IPS-20b (cell line): ENCODE measurements around the gene GNAL.
"Not testable (repeated sequence)": the region's sequence is repeated elsewhere in the genome, so short reads cannot be mapped to it uniquely, and the experiment has no call there.

Experiments
- H3K27ac ChIP-seq: one replicate; pipeline ENCODE4 v1.5.1; 2013; ENCODE audit warnings: low read length
- H3K27me3 ChIP-seq: 2 replicates; pipeline ENCODE4 v1.6.1; 2013; ENCODE audit warnings: mild to moderate bottlenecking, low read length, inconsistent platforms; ENCODE audit not compliant: insufficient read depth
- H3K36me3 ChIP-seq: 2 replicates; pipeline ENCODE4 v1.6.1; 2013; ENCODE audit warnings: low read depth, mild to moderate bottlenecking, inconsistent platforms, low read length, moderate library complexity; ENCODE audit not compliant: insufficient read depth
- H3K4me1 ChIP-seq: 2 replicates; pipeline ENCODE4 v1.6.1; 2013; ENCODE audit warnings: mild to moderate bottlenecking, control low read depth, inconsistent platforms, low read length, moderate library complexity; ENCODE audit not compliant: insufficient read depth
- H3K4me3 ChIP-seq: 2 replicates; pipeline ENCODE4 v1.5.1; 2013; ENCODE audit warnings: mild to moderate bottlenecking, low read length, inconsistent platforms
- H3K9ac ChIP-seq: 2 replicates; pipeline ENCODE4 v1.6.1; 2013; ENCODE audit warnings: low read depth, mild to moderate bottlenecking, inconsistent platforms, low read length, moderate library complexity
- H3K9me3 ChIP-seq: 2 replicates; pipeline ENCODE4 v1.6.1; 2013; ENCODE audit warnings: mild to moderate bottlenecking, low read depth, low read length, inconsistent platforms; ENCODE audit not compliant: insufficient read depth

Gene GNAL

DNA sequence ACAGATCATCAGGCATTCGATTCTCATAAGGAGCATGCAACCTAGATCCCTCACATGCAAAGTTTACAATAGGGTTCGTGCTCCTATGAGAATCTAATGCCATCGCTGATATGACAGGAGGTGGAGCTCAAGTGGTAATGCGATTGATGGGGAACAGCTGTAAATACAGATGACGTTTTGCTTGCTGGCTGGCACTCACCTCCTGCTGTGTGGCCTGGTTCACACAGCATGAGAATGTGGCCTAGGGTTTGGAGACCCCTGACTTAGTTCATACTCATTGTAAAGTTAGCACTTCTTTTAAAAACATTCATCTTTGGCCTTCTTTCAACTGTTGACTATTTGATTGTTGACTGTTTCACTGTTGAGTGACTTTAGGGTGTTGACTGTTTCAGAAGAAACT is 153.5 kb downstream of the GNAL start:
- H3K9ac ChIP-seq = no peak overlapping the region
- no peak overlapping the region for H3K4me3 ChIP-seq
- no peak overlapping the region for H3K27ac ChIP-seq

DNA sequence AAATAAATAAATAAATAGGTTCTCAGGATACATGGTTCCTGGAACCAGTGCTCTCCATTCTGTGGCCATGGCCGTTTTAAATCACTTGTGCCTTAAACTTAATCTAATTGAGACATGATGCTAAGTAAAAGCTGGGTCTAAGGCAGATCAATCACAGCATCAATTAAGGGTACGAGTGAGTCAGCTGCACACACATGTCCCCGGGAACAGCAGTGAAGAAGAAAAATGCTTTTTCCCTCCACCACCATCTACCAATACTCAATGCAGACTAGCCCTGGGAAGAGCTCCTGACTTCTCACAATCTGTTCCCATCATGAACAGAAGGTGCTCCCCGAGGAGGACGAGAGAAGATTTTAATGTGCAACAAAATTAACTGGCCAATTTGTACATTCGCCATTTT is 155.4 kb downstream of the GNAL start:
- no peaks in the 10 kb centered on the region for H3K27me3 ChIP-seq
- peaks cover 2% of the 10 kb centered on the region; the same call in 1 of the 2 replicates for H3K4me1 ChIP-seq
- no peaks in the 10 kb centered on the region for H3K36me3 ChIP-seq
- H3K9ac ChIP-seq = no peak overlapping the region
- no peak overlapping the region for H3K4me3 ChIP-seq
- no peaks in the 10 kb centered on the region for H3K9me3 ChIP-seq
- H3K27ac ChIP-seq = no peak overlapping the region

More for the DNA sequence above, 153.5 kb downstream of the GNAL start:
- no peaks in the 10 kb centered on the region for H3K27me3 ChIP-seq
- peaks cover 2% of the 10 kb centered on the region; the same call in 1 of the 2 replicates for H3K4me1 ChIP-seq
- H3K36me3 ChIP-seq = no peaks in the 10 kb centered on the region
- H3K9me3 ChIP-seq = no peaks in the 10 kb centered on the region

GRCh38 chr18:11845654-11846053 is 156.6 kb downstream of the GNAL start:
- H3K27ac ChIP-seq = no peak overlapping the region
- H3K9me3 ChIP-seq = no peaks in the 10 kb centered on the region
- no peak overlapping the region for H3K4me3 ChIP-seq
- H3K36me3 ChIP-seq = no peaks in the 10 kb centered on the region
- H3K9ac ChIP-seq = no peak overlapping the region
- no peaks in the 10 kb centered on the region for H3K27me3 ChIP-seq
- H3K4me1 ChIP-seq = peaks cover 10% of the 10 kb centered on the region; the same call in 1 of the 2 replicates

DNA sequence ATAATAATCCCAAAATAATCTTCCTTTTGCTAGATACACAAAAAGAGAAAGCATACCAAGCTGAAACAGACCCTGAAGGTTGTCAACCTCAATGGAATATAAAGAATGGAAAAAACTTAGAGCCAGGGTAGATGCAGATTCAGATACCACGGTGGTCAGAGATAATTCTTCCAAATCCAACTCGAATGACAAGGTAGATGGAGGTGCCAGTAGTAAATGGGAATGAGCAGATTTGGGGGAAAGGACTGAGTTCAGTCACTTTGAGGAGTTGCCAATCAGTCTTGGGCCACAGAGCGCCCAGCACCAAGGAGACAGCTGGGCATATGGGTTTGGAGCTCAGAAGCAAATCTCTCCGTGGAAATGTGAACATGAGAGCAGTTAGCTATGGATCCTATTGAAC is 158.7 kb downstream of the GNAL start:
- Histone ChIP-seq H3K4me1 (peaks cover 10% of the 10 kb centered on the region; the same call in 1 of the 2 replicates), H3K9ac (no peak overlapping the region), H3K9me3 (no peaks in the 10 kb centered on the region), H3K36me3 (no peaks in the 10 kb centered on the region), H3K27ac (no peak overlapping the region), H3K27me3 (no peaks in the 10 kb centered on the region), H3K4me3 (no peak overlapping the region)

- H3K9ac ChIP-seq = no peak overlapping the region
- H3K27me3 ChIP-seq = no peaks in the 10 kb centered on the region
Measured at GRCh38 chr18:11849279-11849678, 160.2 kb downstream of the GNAL start.

DNA sequence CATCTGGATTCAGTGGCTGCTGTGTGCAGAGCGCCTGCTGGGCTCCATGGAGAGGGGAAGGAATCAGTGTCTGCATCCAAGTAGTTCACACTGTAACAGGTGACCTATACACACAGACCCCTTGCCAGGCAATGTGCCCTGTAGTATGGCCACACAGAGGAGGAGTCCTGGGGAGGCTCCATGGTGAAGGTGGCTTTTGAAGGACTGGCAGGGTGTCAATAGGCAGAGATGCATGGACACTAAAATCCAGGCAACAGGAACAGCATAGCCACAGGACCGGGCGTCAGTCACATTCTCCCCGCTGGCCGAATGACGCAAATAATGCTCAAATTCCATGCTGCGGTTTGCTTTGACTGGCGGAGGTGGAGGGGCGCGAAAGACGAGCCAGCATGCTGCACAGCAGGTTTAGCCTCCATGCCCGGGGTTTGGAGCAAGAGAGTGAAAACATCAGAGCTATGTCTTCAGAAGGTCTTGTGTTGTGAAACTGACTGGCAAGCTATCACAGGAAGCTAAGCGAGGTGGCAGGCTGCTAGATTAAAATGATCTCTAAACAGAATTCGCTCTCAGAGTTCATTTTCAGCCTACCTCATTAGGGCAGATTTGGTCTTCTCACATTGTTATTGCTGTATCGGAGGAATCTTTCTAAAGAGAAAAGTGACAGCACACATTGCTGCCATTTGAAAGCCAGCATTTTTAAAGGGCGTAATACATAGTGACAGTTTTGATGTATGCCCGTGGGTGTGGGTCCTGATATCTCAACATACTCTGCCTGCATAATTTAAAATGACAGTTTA is 161.0 kb downstream of the GNAL start:
- no peaks in the 10 kb centered on the region for H3K36me3 ChIP-seq
- H3K4me1 ChIP-seq = peaks cover 10% of the 10 kb centered on the region; the same call in 1 of the 2 replicates
- H3K4me3 ChIP-seq = peak overlapping the region; percentile 99; the same call in 1 of the 2 replicates
- H3K9me3 ChIP-seq = no peaks in the 10 kb centered on the region
- peak overlapping the region; percentile 74; the same call in 1 of the 2 replicates for H3K9ac ChIP-seq
- H3K27me3 ChIP-seq = no peaks in the 10 kb centered on the region
- H3K27ac ChIP-seq = no peak overlapping the region

More at GRCh38 chr18:11849279-11849678, 160.2 kb downstream of the GNAL start:
- Histone ChIP-seq H3K27ac (no peak overlapping the region), H3K9me3 (no peaks in the 10 kb centered on the region), H3K4me1 (peaks cover 10% of the 10 kb centered on the region; the same call in 1 of the 2 replicates), H3K4me3 (no peak overlapping the region), H3K36me3 (no peaks in the 10 kb centered on the region)

- Histone ChIP-seq H3K4me1 (peaks cover 10% of the 10 kb centered on the region; the same call in 1 of the 2 replicates), H3K27ac (no peak overlapping the region), H3K9me3 (no peaks in the 10 kb centered on the region), H3K4me3 (peak overlapping the region; percentile 99), H3K9ac (peak overlapping the region; percentile 74; the same call in 1 of the 2 replicates), H3K27me3 (no peaks in the 10 kb centered on the region), H3K36me3 (no peaks in the 10 kb centered on the region)
Measured at GRCh38 chr18:11850821-11851145, 161.7 kb downstream of the GNAL start.

- H3K9ac ChIP-seq = peak within 1 kb of the TSS; percentile 97
- H3K4me3 ChIP-seq = peak within 1 kb of the TSS; percentile 99
- H3K36me3 ChIP-seq = no peaks in the 10 kb centered on the region
- H3K4me1 ChIP-seq = peaks cover 10% of the 10 kb centered on the region; the same call in 1 of the 2 replicates
- H3K9me3 ChIP-seq = no peaks in the 10 kb centered on the region
- H3K27ac ChIP-seq = peak within 1 kb of the TSS; percentile 72
- no peaks in the 10 kb centered on the region for H3K27me3 ChIP-seq
Measured at GRCh38 chr18:11851146-11851805, 162.2 kb downstream of the GNAL start, which contains the start of gene CHMP1B. TSS of gene CHMP1B (plus strand) at chr18:11851413. CDS start at chr18:11851512, 99 bp downstream.

- no peaks in the 10 kb centered on the region for H3K9me3 ChIP-seq
- H3K36me3 ChIP-seq = no peaks in the 10 kb centered on the region
- H3K4me3 ChIP-seq = peak overlapping the region; percentile 99
- peaks cover 11% of the 10 kb centered on the region; the same call in 1 of the 2 replicates for H3K4me1 ChIP-seq
- H3K9ac ChIP-seq = peak overlapping the region; percentile 97
- H3K27ac ChIP-seq = peak overlapping the region; percentile 72
- H3K27me3 ChIP-seq = no peaks in the 10 kb centered on the region
Measured at GRCh38 chr18:11851806-11852337, 162.8 kb downstream of the GNAL start.

- H3K27ac ChIP-seq = not testable (repeated sequence)
Measured at GRCh38 chr18:11854554-11854953, 165.5 kb downstream of the GNAL start.

DNA sequence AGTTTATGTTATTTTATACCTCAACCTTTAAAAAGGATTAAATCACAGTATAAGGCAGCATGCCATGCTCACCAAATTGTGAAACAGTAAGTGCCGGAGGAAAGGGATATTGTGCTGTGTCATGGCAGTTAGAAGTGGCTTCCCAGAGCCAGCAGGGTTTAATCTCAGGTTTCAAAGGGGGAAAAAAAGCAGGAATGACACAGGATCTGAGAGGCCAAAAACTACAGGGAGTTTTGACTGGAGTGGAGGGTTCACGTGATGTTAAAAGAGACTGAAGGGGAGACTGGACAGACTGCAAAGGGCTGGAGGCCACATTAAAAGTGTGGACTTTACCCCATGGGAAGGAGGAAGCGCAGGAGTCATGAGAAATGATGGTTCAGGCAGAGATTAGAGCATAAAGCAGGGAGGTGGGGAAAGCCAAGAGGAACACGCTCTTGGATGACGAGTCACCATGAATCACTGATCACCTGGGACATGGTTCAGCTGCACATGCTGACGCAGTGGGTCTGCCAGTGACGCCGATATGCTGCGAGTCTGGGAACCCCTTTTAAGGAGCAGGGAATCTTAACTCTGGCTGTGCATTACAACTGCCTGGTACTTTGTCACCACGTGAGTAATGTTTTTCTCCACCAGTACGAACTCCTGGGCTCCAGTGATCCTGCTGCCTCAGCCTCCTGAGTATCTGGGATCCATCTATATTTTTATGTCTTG is 168.3 kb downstream of the GNAL start:
- Histone ChIP-seq H3K4me1 (peaks cover 10% of the 10 kb centered on the region; the same call in 1 of the 2 replicates), H3K9ac (peak overlapping the region; percentile 63; the same call in 1 of the 2 replicates), H3K27ac (peak overlapping the region; percentile 16)

More at GRCh38 chr18:11854554-11854953, 165.5 kb downstream of the GNAL start:
- H3K36me3 ChIP-seq, H3K9ac ChIP-seq, H3K27me3 ChIP-seq, H3K4me3 ChIP-seq, H3K9me3 ChIP-seq: not testable (repeated sequence)
- peaks cover 20% of the 10 kb centered on the region; the same call in 1 of the 2 replicates for H3K4me1 ChIP-seq

More for the DNA sequence above, 168.3 kb downstream of the GNAL start:
- no peaks in the 10 kb centered on the region for H3K27me3 ChIP-seq
- no peaks in the 10 kb centered on the region for H3K9me3 ChIP-seq
- H3K36me3 ChIP-seq = no peaks in the 10 kb centered on the region
- peak overlapping the region; percentile 25; the same call in 1 of the 2 replicates for H3K4me3 ChIP-seq
